Measurements from ENCODE around the gene CSRP1. TPM values are rescaled to one million over a fixed set of nuclear protein-coding genes. Genes with fewer than 3 reads are reported as not detected.
"Not testable (repeated sequence)": the region's sequence is repeated elsewhere in the genome, so short reads cannot be mapped to it uniquely, and the experiment has no call there.

CSRP1 gene
- total RNA-seq: 256 and 443 TPM in 2 replicates

DNA sequence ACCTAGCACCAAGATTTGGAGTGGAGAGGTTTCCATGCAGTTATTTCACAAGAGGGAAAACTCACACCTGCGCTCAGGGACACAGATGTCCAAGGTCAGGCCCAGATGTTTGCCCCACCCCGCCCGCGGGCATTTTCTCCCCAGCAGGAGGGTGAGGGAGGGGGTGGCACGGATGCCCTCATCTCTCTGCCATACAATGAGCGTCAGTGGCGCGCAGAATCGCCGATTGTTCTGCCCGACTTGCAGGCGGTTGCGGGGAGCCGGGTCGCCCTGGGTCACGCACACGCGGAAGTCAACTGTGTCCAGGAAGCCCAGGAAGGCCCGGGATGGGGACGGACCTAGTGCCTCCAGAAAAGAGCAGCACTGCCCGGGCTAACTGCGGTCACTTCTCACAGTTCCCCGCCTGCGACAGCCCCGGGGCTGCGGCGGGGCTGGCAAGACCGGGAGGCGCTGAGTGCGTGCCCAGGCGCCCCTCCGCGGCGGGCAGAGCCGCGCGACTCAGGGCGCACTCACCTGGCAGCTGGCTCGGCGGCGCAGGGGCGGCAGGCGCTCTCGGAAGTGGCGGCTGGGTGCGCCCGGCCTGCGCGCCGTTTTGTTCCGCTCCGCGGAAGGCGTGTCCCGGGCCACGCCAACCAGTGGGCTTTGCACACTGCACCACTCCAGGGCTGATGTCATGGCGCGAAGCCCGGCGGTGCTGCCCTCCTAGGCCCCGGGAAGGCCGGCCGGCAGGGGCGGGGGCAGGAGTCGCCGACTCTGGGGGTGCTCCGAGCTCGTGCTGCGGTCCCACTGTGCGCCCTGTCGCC lies at the start of gene CSRP1:
Gene CSRP1 (minus strand): TSS at position 567 of the 803 bp plus-strand sequence. CDS start 10,820 bp downstream, outside the sequence.
- peak; percentile 86 for DNase-seq

DNA sequence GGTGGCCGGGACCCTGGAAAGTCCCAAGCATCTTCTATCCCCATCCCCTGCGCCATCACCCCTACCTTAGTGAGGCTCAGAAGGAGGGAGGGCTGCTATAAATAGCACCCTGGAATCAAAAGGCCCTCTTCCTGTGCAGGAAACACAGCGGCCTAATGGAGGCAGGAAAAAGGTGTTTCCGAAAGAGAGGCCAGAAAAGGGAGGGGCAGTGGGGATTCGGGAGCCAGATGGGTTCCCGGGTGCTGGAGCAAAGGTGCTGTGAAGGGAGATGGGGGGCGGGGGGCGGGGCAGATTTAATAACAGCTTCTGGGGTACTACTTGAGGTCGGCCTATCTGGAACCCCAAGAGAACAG lies 48.6 kb upstream of the CSRP1 start:
- DNase-seq: peak; percentile 84

DNA sequence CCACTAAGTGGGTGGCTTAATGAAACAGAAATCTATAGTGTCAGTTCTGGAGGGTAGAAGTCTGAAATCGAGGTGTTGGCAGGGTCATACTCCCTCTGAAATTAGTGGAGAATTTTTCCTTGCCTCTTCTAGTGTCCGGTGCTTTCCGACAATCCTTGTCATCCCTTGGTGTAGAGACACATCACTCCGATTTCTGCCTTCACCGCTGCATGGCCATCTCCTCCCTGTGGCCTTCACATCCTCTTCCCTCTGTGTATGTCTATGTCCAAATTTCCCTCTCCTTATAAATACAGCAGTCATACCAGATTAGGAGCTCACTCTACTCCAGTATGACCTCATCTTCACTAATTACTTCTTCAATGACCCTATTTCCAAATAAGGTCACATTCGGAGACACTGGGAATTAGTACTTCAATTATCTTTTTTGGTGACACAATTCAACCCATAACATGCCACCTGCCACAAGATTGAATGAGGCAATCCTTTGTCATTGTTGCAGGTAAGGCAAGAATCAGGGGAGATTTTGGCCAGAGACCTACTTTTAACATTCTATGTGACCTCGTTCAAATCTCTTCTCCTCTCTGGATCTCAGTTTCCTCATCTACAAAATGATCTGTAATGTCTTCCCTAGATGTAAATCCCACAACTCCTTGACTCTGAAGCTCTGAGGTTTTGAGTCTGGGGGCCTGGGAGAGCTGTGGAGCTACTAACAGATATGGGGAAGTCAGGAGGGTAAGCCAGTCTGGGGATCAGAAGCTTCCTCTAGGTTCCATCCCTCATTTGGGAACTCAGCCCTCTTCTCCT lies 48.1 kb upstream of the CSRP1 start:
- peak; percentile 44 for DNase-seq

DNA sequence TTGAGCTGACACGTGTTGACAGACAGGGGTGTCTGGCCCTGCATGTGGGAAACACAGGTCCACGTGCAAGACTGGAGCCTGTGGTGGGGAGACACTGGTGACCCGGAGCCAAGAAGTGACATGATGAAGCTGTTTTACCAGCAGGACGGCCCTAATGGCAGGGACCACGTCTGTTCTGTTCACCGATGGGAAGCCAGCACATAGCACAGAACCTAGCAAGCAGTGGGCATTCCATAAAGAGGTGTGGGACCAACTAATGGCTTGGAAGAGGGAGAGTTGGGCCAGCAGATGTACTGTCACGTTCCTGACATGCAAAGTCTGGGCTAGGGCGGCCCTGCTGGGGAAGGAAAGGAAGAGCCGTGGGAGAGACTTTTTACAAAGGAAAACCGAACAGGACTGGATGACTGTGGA lies 47.3 kb upstream of the CSRP1 start:
- DNase-seq: peak; percentile 36

DNA sequence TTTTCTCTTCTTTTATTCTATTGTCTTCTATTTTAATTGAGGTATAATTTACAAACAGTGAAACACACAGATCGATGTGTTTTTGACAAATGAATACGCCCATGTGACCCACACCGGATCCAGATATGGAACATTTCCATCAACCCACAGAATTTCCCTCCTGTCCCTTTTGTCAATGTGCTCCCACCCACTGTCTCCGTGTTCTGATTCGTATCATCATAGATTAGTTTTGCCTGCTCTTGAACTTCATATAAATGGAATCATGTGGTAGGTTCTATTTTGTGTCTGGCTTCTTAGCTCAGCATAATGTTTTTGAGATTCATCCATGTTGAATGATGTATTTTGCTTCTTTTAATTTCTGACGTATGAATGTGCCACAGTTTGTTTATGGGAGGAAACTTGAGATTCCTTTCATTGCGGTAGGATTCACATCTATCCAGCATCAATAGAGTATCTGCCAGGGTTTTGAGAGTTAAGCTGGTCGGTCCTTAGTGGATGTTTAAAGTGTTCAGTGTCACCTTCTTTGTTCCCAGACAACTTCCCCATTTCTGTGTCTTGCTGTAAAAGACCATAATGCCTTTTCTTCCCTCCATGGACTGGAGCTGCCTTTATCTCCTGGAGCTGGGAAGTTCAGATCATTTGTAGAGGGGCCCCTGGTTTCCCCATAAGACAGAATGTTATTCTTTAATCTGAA lies 46.7 kb upstream of the CSRP1 start:
- peak; percentile 34 for DNase-seq

DNA sequence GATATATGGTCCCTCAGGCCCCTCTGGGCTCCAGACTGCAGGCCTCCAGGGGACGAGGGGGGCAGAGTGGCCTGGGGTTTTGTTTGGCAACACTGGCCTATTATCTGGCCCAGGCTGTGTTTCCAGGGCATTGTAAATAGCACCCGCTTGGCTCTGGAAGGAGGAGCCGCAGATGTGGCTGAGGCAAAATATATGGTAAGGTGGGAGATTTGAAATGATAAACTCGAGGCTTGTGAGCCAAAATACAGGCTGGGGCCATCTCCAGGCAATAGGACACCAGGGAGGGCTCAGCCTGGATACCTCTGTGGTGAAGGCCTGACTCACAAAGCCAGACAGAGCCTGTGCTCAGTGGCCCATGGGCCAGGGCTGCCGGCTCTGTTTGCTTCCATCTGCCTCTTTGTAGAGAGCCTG lies 46.0 kb upstream of the CSRP1 start:
- peak; percentile 39 for DNase-seq

DNA sequence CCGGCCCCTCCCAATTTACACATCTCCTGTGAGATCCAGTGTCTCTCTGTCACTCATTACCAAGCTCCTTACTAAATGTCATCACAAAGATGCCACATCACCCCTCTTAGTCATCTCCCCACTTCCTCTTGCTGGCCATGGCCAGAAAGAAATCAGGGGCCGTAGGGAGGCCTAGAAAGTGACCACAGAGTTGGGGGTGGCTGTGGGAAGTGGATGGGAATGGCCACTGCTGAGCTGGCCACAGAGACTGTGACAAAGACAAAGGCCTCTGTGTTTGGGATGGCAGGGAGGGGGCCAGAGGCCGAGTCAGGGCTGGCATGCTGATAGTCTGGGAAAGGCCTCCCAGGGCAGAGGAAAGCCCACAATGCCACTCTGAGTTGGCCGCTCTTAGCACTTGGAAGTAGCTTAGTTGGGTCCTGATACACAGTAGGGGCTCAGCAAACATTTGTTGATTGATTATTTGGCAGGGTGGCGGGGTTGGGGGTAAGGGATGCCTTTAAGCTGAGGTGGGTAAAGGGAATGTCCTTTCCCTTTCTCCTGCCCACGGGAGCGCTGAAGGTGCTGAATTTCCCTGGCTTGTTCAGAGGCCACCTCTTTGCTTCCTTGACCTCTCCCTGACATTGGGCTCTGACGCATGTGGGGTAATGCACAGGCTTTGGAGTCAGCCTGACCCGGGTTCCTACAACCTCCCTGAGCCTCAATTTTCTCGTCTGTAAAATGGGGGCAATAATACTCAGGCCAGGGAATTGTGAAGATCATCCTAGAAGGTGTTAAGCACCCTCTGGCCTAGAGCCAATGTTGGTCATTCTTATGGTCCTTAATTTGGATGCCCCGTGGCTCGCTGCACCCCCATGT lies 45.2 kb upstream of the CSRP1 start:
- peak; percentile 59 for DNase-seq

DNA sequence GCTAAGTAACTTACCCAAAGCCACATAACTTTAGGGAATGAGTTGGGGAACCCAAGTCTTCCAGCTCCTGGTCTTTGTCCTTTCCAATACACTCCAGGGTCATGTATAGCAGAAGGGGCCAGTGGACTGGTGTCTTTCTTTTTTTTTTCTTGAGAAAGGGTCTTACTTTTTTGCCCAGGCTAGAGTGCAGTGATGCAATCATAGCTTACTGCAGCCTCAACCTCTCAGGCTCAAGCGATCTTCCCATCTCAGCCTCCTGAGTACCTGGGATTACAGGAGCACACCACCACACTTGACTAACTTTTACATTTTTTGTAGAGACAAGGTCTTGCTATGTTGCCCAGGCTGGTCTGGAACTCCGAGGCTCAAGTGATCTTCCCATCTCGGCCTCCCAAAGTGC lies 44.2 kb upstream of the CSRP1 start:
- no peak for DNase-seq

DNA sequence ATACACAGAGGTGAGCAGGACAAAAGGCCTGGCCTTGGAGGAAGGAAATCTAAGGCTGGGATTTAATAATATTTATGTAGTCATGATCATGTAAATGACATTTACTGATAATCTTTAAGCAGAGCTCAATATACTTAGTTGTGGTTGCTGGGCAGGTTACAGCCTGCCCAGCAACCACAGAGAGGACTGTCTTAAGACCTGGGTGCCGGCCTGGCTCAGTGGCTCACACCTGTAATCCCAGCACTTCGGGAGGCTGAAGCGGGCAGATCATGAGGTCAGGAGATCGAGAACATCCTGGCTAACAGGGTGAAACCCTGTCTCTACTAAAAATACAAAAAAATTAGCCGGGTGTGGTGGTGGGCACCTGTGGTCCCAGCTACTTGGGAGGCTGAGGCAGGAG lies 42.6 kb upstream of the CSRP1 start:
- not testable (repeated sequence) for DNase-seq

DNA sequence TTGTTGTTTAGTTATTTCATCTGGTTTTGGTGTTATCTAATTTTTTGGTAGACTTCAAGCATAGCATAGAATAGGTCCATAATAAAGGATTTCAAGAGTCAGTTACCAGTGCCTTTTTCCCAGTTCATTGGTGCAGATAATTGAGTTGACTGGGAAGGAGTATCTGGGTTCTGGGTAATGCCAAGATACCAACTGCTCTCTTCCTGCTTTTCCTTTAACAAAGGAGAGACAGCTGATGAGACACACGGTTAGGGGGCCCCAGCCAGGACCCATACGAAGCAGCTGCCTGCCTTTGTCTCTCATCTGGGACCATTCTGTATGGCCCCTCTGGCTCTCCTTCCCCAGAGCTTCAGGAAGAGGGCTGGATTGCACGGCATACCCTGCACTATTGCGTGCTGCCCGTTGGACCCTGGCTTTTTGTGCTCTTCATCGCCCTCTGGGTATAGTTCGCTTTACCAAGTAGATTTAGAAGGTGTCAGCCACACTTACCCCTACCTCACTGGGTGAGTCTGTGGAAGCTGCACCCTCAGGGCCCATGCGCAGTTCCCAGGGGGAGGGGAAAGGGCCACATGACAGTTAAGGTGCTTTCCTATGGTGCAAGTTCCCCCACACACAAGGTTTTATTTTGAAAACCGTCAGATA lies 39.0 kb upstream of the CSRP1 start:
- DNase-seq: peak; percentile 57

DNA sequence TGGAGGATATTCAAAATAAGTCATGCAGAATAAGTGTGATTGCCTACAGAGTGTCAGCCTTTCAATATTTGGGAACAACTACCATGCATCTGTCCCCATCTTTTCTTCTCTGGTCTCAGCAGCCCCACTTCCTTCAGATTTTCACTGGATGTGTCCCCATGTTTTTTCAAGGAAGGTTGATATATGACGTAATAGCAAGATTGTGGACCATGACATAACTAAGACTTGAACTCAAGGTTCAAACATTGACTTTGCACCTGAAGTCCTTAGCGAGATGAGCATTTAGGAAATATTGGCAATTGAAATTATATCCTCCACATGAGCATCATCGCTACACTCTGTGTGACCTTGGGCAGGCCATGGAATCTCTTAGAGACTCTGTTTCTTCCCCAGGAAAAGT lies 37.8 kb upstream of the CSRP1 start:
- no peak for DNase-seq

DNA sequence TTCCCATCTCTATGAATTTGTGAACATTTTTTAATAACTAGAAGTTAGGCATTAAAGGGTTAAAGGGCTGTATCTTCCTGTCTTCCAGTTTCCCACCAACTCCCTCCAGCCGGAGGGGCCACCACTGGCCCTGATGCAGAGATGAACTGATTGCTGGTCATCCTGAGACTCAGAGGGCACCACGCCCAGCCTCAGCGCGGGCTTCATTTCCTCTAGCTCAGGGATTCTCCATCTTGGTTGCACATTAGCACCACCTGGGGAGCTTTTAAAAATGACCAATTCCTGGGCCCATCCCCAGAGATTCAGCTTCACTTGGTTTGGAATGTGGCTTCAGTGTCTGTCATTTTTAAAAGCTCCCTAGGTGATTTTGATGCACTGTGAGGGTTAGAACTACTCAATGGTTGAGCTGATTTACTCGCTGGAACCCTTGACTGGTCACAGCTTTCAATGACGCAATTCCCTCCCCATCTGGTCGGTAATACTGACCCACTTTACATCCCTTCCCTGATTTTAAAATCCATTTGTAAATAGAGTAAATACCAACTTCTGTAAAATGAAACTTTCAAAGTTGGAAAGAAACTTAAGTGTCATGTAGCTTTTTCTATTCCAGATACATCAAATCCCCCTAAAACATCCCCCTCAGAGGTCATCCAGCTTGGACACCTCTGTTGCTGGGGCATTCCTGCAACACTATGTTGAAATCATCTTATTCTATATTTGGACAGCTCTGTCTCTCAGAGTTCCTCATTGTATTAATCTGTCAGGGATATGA lies 37.1 kb upstream of the CSRP1 start:
- DNase-seq: no peak

DNA sequence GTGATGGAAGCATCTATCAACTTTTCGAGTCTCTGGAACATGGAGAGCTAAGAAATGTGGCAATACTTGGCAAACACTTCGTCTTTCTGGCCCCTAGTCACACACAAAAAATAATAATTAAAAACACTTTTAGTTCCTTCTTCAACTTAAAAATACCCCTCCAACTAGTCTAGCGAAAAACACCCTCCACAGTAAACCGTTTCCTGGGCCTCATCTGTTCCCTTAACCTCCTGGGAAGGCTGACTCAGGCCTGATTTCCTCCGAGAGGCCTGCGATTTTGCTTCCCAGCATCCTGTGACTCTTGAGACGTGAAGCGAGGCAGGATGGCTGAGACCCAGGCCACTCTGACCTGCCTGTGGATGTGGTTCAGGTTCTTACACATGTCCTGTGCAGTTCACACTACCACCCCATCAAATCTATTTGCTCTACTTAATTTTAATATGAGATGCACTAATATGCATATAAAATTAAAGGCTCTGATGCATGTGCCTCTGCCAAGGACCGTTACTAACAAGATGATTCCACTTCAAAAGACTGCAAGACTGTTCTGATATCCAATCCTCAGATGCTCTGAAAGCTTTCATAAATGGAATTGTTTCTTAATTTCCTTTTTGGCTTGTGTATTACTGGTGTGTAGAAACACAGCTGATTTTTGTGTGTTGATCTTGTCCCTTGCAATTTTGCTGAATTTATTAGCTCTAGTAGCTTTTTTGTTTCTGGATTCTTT lies 35.5 kb upstream of the CSRP1 start:
- peak; percentile 75 for DNase-seq

DNA sequence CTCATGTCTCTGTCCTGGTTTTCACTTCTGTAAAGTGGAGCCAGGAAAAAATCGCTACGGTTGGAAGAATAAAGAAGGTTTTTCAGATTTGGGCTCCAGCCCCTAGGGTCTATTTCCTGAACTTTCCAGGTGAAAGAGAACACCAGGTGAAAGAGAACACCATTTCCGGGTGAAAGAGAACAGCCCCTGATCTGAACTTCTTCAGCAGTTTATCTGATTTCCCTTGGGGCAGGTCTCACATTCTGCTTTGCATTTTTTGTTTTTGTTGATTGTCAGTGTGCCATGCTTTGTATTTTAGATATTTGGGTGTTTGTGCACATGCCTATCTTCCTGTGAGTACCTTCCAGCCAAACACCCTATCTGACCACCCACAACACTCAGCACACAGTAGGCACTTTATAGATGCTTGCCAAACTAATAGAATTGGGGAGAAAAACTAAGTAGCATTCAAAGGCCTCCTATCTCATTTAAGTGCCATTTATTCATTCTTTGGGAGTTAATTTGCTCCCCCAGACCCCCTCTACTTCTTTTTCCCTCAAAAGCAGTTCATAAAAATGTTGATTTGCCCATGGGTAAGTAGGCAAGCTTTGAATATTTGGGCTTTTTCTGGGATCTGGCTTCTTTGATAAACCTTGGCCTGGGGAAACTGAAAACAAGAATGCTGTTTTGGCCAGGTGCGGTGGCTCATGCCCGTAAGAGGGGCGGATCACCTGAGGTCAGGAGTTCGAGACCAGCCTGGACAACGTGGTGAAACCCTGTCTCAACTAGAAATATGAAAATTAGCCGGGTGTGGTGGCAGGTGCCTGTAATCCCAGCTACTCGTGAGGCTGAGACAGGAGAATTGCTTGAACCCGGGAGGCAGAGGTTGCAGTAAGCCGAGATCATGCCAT lies 34.2 kb upstream of the CSRP1 start:
- DNase-seq: no peak

DNA sequence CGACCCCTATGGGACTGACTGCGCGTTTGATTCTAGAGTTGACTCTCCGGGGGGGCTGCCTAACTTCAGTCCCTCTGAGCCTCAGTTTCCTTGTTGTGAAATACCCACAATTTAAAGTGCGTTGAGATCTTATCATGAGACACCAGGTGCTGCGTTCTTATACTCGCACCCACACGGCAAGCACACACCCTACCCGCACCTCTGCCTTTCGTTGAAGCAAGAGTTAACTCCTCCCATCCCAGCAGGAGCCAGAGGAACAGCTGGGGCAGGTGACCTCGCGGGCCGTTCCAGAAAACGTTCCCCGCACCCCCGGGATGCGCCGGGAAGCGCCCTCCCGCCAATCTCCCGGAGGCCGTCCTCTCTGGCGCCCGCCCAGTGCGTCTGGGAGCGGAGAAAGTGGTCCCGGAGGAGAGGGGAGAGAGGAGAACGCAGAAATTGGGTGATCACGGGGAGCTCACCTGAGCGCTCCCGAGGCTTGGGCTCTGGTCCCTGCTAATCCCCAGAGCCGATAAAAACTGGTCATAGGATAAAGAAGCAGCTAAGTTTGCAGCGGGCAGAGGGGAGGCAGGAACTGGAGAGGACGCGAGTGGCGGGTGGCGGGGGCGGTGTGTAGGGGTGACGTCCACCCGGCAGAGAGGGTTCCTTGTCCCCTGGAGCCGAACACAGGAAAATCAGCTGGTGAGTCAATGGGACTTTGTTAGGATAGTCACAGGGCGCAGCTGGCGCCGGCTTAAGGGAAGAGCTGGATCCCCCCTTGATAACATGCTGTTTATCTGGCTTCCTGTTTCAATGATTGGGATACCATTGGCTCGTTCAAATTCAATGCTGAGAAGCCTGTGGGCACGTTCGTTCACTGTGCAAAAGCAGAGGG lies 32.9 kb upstream of the CSRP1 start:
- peak; percentile 87 for DNase-seq

DNA sequence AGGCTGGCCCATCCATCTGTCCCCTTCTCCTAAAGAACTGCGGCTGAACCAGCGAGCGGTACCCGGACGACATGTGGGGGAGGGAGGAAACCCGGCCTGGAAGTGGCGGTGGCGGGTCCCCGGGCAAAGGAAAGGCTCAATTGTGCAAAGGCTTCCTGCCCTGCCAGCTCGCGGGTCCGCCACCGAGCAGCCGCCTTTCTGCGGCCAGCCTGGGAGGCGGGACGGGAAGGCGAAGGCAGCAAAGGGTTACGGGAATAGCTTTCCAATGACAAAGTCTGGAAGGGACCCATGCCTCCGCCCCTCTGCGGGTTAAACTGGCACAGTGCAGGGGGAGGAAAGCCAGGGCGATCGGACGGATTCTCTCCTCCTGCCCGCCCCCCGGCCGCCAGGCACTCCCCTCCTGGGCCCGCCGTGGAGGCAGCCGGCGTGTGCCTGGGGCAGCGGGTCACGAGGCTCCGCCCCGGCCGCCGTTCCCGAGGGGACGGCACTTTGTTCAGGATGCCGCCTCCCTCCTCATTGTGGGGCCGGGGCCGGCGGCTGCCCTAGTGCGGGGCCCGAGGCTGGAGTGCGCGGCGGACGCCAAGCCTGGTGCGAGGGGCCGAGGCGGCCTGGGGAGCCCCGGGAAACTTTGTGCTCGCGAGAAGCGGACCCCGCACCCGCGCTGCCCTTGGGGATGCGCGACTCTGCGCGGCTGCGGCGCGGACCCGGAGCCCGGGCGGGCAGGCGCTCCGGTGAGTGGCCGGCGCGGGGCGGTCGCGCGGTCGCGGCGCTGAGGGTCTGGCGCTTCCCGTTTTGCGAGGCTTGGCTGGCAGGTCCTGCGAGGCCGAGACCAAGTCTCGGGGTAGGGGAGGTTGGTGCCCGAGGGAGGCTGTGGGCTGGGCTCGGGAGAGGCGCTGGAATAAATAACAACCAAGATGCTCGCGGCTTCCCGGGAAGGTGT lies 32.0 kb upstream of the CSRP1 start, which contains the start of gene NAV1:
Gene NAV1 (plus strand): TSS at position 516 of the 940 bp plus-strand sequence. CDS start 83,758 bp downstream, outside the sequence.
- peak; percentile 82 for DNase-seq
